Stimulated activated CD8-positive, alpha-beta memory T cell treated with anti-CD3 and anti-CD28 coated beads, Interleukin-15, amount 100 ng/mL, for 4 hours (primary cell): ENCODE data around the gene ZSWIM8.
A peak's percentile ranks its signal among the peaks of the same experiment; 100 is the strongest.

ENCODE experiments used
- DNase-seq, 2 donors: peaks; one replicate each; pipeline ENCODE4 v3.0.0-alpha.2; 2020; ENCODE audit warnings: low read depth in 2 of 2

ZSWIM8 gene

DNA sequence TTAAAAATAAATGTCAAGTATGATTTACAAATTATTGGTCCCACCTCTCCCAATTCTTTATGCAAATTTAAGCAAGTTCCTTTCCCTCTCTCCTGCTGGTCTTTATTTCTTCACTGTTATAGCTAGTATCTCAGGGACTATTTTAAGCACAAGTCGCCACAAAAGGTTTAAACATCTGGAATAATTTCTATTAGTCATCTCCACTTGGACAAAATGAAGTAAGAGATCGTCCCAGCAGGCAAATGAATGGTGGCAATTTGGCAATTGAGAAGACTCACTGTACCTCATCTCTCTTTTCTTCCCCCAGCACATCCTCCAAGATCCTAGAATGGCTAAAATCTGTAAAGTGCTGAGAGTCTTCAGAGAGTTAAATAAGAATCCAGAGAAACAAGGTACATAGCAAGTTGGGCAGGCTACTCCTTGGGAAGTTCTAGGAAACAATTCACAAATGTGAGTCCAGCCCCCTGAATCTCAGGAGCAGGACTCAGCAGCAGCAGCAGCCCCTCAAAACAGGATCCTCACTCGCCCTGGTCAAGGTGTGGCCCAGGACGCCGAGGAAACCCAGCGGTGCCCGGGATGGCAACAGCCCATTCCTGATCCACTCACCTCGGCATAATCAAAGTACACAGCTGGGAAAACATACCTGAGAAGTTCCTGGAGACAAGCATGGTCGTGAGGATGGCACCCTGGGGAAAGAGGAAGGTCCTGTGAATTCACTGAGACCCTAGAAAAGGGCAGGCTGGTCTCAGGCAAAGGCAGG, 56.3 kb downstream of the ZSWIM8 start:
- DNase-seq, result no peak

- no peak for DNase-seq
These were observed 56.9 kb downstream of the ZSWIM8 start for GRCh38 chr10:73842349-73842748.

DNA sequence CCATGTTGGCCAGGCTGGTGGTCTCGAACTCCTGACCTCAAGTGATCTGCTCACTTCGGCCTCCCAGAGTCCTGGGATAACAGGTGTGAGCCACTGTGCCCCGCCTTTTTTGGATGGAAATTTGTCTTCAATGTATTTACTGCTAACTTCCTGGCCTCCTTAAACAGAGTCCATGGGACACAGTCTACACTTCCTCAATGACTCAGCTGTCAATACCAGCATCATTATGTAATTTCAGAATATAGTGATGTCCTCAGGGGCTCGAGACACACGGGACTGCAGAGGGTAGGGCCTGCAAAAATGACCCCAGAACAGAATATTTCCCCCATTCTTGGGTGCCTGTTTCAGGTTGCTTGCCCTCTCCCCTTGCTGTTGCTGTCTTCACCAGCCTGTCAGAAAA, 57.9 kb downstream of the ZSWIM8 start:
- no peak for DNase-seq

- DNase-seq, result no peak
These were observed 61.6 kb downstream of the ZSWIM8 start for GRCh38 chr10:73847031-73847430.

- peak; percentile 63 to 81 for DNase-seq
These were observed 63.5 kb downstream of the ZSWIM8 start for GRCh38 chr10:73848821-73849489.

- DNase-seq, result no peak
These were observed 64.8 kb downstream of the ZSWIM8 start for GRCh38 chr10:73850211-73850610.

GRCh38 chr10:73850863-73851461, 65.6 kb downstream of the ZSWIM8 start:
- DNase-seq, result no peak
